T follicular helper cell (primary cell): Measurements from ENCODE around the gene ANTXR1.
"Not testable (repeated sequence)": the region's sequence is repeated elsewhere in the genome, so short reads cannot be mapped to it uniquely, and the experiment has no call there.

Experiments
- DNase-seq: peaks from one replicate; pipeline ENCODE4 v3.0.0-alpha.2; 2020; ENCODE audit warnings: low read depth

ANTXR1 gene

GRCh38 chr2:69210385-69210784, 197.4 kb downstream of the ANTXR1 start:
- no peak for DNase-seq

GRCh38 chr2:69211048-69211447, 198.1 kb downstream of the ANTXR1 start:
- no peak for DNase-seq

- DNase-seq, result no peak
Measured at GRCh38 chr2:69211686-69212085, 198.7 kb downstream of the ANTXR1 start.

GRCh38 chr2:69212238-69213028, 199.5 kb downstream of the ANTXR1 start:
- no peak for DNase-seq

GRCh38 chr2:69213201-69213600, 200.2 kb downstream of the ANTXR1 start:
- no peak for DNase-seq

GRCh38 chr2:69213782-69214181, 200.8 kb downstream of the ANTXR1 start:
- DNase-seq, result no peak

GRCh38 chr2:69214898-69215297, 201.9 kb downstream of the ANTXR1 start:
- no peak for DNase-seq

- no peak for DNase-seq
Measured at GRCh38 chr2:69216535-69217332, 203.8 kb downstream of the ANTXR1 start.

GRCh38 chr2:69217333-69218080, 204.5 kb downstream of the ANTXR1 start:
- no peak for DNase-seq

- DNase-seq, result no peak
Measured at GRCh38 chr2:69221512-69221911, 208.5 kb downstream of the ANTXR1 start.

GRCh38 chr2:69221960-69222751, 209.2 kb downstream of the ANTXR1 start:
- DNase-seq, result no peak

GRCh38 chr2:69222953-69223658, 210.1 kb downstream of the ANTXR1 start:
- no peak for DNase-seq

GRCh38 chr2:69223759-69224511, 211.0 kb downstream of the ANTXR1 start:
- no peak for DNase-seq

- DNase-seq, result no peak
Measured at GRCh38 chr2:69224512-69224837, 211.5 kb downstream of the ANTXR1 start.

- no peak for DNase-seq
Measured at GRCh38 chr2:69225933-69226332, 213.0 kb downstream of the ANTXR1 start.

GRCh38 chr2:69226903-69227302, 213.9 kb downstream of the ANTXR1 start:
- no peak for DNase-seq

- no peak for DNase-seq
Measured at GRCh38 chr2:69227716-69228115, 214.7 kb downstream of the ANTXR1 start.

- DNase-seq, result not testable (repeated sequence)
Measured at GRCh38 chr2:69230946-69231345, 218.0 kb downstream of the ANTXR1 start.

GRCh38 chr2:69231612-69232277, 218.8 kb downstream of the ANTXR1 start:
- DNase-seq, result no peak

- not testable (repeated sequence) for DNase-seq
Measured at GRCh38 chr2:69235835-69236234, 222.9 kb downstream of the ANTXR1 start.
